Measurements from ENCODE around the gene PLXDC1. TPM values are rescaled to one million over a fixed set of nuclear protein-coding genes. Genes with fewer than 3 reads are reported as not detected.

Gene PLXDC1
- total RNA-seq, 1 experiment from 2014 or later, result 0.52 TPM

GRCh38 chr17:39183720-39184119 is 32.3 kb upstream of the PLXDC1 start:
- Mint-ChIP-seq H3K27ac (ENCODE audit: unreplicated experiment) (no peak overlapping the region), H3K4me3 (ENCODE audit: low read depth, unreplicated experiment) (no peak overlapping the region), H3K4me1 (ENCODE audit: low read depth, unreplicated experiment) (peaks cover 3% of the 10 kb centered on the region), H3K9me3 (ENCODE audit: low read depth, unreplicated experiment) (no peaks in the 10 kb centered on the region), H3K27me3 (ENCODE audit: unreplicated experiment) (no peaks in the 10 kb centered on the region), H3K36me3 (ENCODE audit: insufficient read depth, unreplicated experiment) (peaks cover 29% of the 10 kb centered on the region)
- no TSS peak for BruUV-seq (replicated peaks)
- DNase-seq, result no peak
- intact Hi-C loops (cut with micrococcal nuclease; ENCODE audit: unreplicated experiment), result no loop called here
- TF ChIP-seq CTCF (IDR thresholded peaks at IDR 0.05; ENCODE audit: unreplicated experiment), result peak; percentile 13
- CTCF ChIA-PET, result interaction anchor here (0.6 to 3.3 kb wide), 11 partner anchors 9 to 596 kb away, joined by 3 to 14 read pairs (median 4); partner anchors contain the start of genes ARL5C and RPL19

- Mint-ChIP-seq H3K4me3 (ENCODE audit: low read depth, unreplicated experiment) (no peak overlapping the region), H3K36me3 (ENCODE audit: insufficient read depth, unreplicated experiment) (peaks cover 33% of the 10 kb centered on the region), H3K27me3 (ENCODE audit: unreplicated experiment) (no peaks in the 10 kb centered on the region), H3K27ac (ENCODE audit: unreplicated experiment) (no peak overlapping the region), H3K4me1 (ENCODE audit: low read depth, unreplicated experiment) (peaks cover 10% of the 10 kb centered on the region), H3K9me3 (ENCODE audit: low read depth, unreplicated experiment) (no peaks in the 10 kb centered on the region)
- CTCF ChIA-PET, result interaction anchor here (0.6 to 3.3 kb wide), 9 partner anchors 8 to 239 kb away, joined by 3 to 14 read pairs (median 5); partner anchors contain the start of genes ARL5C and RPL19
- intact Hi-C loops (cut with micrococcal nuclease; ENCODE audit: unreplicated experiment), result no loop called here
- no TSS peak for BruUV-seq (replicated peaks)
- DNase-seq, result no peak
- no peak for TF ChIP-seq CTCF (IDR thresholded peaks at IDR 0.05; ENCODE audit: unreplicated experiment)
Measured at GRCh38 chr17:39183045-39183444, 31.6 kb upstream of the PLXDC1 start.

GRCh38 chr17:39181303-39181702 is 29.9 kb upstream of the PLXDC1 start:
- TF ChIP-seq CTCF (IDR thresholded peaks at IDR 0.05; ENCODE audit: unreplicated experiment), result no peak
- no peaks in the 10 kb centered on the region for H3K9me3 Mint-ChIP-seq (ENCODE audit: low read depth, unreplicated experiment)
- BruUV-seq (replicated peaks), result no TSS peak
- no peak overlapping the region for H3K4me3 Mint-ChIP-seq (ENCODE audit: low read depth, unreplicated experiment)
- intact Hi-C loops (cut with micrococcal nuclease; ENCODE audit: unreplicated experiment), result no loop called here
- DNase-seq, result no peak
- peaks cover 32% of the 10 kb centered on the region for H3K36me3 Mint-ChIP-seq (ENCODE audit: insufficient read depth, unreplicated experiment)
- peaks cover 16% of the 10 kb centered on the region for H3K4me1 Mint-ChIP-seq (ENCODE audit: low read depth, unreplicated experiment)
- H3K27me3 Mint-ChIP-seq (ENCODE audit: unreplicated experiment), result no peaks in the 10 kb centered on the region
- CTCF ChIA-PET, result interaction anchor here (0.6 to 3.3 kb wide), 5 partner anchors 16 to 1750 kb away, joined by 4 to 14 read pairs (median 6); partner anchors contain the start of genes ARL5C and CACNB1
- H3K27ac Mint-ChIP-seq (ENCODE audit: unreplicated experiment), result no peak overlapping the region

- CTCF ChIA-PET, result interaction anchor here (0.6 to 7.6 kb wide), 10 partner anchors 9 to 785 kb away, joined by 3 to 148 read pairs (median 4); partner anchors contain the start of genes ARL5C and RPL19
- no peaks in the 10 kb centered on the region for H3K9me3 Mint-ChIP-seq (ENCODE audit: low read depth, unreplicated experiment)
- peaks cover 50% of the 10 kb centered on the region for H3K36me3 Mint-ChIP-seq (ENCODE audit: insufficient read depth, unreplicated experiment)
- BruUV-seq (replicated peaks), result no TSS peak
- intact Hi-C loops (cut with micrococcal nuclease; ENCODE audit: unreplicated experiment), result loop anchor here (1.0 kb wide), 1 partner anchor 14 kb away; no protein-coding TSS in a partner anchor
- H3K4me1 Mint-ChIP-seq (ENCODE audit: low read depth, unreplicated experiment), result peaks cover 16% of the 10 kb centered on the region
- peak overlapping the region; percentile 18 for H3K27ac Mint-ChIP-seq (ENCODE audit: unreplicated experiment)
- no peak for TF ChIP-seq CTCF (IDR thresholded peaks at IDR 0.05; ENCODE audit: unreplicated experiment)
- H3K4me3 Mint-ChIP-seq (ENCODE audit: low read depth, unreplicated experiment), result no peak overlapping the region
- no peaks in the 10 kb centered on the region for H3K27me3 Mint-ChIP-seq (ENCODE audit: unreplicated experiment)
- peak; percentile 86 for DNase-seq
Measured at GRCh38 chr17:39178536-39178935, 27.1 kb upstream of the PLXDC1 start.
